GM19023 (cell line): ENCODE data around the gene LANCL2.
"Not testable (repeated sequence)": the region's sequence is repeated elsewhere in the genome, so short reads cannot be mapped to it uniquely, and the experiment has no call there.

ENCODE experiments used
- ATAC-seq: cut with Tn5 transposase; IDR thresholded peaks from one replicate; pipeline ENCODE4 v1.9.1; 2021; ENCODE audit warnings: mild to moderate bottlenecking, moderate library complexity; ENCODE audit not compliant: unreplicated experiment

LANCL2 gene

DNA sequence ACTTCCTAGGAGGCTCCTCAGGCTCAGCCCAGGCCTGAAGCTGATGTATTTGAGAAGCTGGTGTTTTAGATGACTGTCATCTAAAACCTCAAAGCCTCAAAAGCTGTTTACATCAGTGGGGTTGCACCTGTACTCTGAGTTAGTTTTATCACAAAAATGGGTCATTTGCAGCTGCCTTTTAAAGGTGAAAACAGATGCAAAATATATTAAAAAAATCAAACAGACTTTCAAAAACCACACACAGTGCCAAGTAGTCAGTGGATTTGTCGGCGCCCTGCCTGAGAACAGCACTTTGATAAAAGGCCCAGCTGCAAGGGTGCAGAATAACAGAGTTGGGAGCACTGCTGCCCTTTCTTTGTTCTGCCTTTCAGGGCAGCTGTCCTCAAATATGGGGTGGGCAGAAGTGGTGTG lies 104.1 kb downstream of the LANCL2 start:
- ATAC-seq, result no peak

DNA sequence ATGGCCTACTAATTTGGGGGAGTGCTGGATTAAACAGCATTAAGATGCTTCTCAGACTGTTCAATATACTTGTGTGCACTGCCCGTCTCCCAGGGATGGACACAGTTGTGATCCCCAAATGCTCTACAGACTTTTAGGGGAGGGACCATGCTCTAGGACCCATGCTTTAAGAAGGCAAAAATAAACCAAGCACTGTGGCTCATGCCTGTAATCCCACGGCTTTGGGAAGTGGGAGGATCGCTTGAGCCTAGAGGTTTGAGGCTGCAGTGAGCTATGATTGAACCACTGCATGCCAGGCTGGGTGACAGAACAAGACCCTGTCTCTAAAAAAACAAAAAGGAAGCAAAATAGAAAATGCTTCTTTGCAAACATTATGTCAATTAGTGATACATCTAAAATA lies 104.6 kb downstream of the LANCL2 start:
- ATAC-seq, result no peak

DNA sequence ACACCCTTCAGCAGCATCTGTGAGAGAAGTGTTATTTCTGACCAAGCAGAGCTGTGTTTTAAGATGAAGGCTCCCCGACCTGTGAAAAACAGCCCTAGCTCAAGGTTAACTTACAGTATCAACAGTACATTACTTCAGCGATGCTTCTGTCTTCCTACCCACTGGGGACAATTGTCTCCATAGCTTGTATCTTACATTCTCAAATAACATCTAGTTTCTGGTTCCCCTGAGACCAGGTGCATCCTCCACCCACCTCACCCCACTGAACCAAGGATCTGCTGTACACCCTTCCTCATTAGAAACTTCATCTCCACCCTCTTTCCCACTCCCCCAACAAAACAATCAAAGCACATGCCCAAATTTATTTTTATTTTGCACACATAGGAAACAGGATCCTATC lies 105.1 kb downstream of the LANCL2 start:
- no peak for ATAC-seq

DNA sequence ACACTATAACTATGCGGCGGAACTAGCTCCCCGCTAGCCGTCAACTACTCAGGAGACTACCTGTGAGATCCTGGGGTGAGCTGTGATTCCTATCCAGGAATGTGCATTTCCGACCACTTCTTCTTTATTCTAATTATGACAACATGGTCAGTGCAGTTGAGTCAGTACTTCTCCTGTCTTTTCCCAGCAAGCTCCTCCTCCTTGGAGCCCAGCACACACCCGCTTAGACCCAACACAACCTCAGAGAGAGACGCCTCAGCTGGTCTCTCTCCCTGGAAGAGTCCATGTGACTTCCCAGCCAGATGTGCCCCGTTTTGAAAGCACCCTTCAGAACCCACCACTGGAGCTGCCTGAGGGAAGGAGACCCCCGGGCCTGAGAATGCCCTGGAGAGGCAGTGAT lies 106.5 kb downstream of the LANCL2 start:
- ATAC-seq, result not testable (repeated sequence)

DNA sequence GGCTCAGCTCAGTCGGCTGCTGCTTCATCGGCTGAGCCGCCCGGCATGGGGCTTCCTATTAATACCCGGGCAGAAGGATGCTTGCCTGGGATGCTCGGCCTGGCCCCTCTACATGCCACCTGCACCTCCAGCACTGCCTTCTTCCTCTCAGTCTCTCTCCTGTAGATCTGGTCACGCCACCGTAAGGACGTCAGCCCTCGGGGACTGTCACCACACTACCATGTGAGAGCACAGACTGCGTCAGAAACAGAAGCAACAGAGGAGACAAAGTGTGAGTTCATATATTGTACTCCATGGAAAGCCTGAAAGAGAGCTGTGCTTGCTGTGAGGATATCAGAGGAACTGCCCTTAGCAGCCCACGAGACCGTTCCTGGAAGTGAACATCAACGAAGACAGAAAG lies 107.3 kb downstream of the LANCL2 start:
- not testable (repeated sequence) for ATAC-seq

DNA sequence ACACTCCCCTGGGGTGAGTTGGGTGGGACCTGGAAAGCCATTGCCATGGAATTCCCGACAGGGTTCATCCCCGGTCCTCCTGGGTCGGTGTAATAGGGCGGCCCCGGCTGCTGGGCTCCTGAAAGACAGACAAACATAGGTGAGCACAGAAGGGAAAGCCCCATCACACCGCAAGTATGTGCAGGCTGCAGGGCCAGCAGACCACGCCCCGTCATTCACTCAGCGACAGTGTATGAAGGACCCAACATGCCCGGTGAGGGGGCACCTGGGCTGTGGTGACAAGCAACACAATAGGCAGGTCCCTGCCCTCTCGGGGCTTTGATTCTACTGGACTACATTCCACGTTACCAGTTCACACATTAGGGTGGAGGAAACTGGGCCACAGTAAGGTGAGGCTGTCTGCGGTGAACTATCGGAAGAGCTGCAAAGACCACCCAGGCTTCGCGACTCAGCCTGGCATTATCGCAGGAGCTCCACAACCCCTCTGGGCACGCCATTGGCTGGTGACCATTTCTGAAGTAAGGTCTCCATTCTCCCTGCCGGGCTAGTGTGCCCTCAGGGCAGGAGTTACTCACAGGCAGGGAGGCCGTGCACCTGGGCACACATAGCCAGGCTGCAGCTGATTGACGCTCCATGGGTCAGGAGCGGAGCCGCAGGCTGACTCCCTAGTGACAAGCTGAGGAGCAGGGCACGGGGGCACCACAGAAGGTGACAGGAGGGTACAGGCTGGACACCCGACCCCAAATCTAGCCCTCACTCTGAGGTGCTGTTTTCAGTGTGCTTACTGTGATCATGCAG lies 108.0 kb downstream of the LANCL2 start:
- ATAC-seq, result no peak

DNA sequence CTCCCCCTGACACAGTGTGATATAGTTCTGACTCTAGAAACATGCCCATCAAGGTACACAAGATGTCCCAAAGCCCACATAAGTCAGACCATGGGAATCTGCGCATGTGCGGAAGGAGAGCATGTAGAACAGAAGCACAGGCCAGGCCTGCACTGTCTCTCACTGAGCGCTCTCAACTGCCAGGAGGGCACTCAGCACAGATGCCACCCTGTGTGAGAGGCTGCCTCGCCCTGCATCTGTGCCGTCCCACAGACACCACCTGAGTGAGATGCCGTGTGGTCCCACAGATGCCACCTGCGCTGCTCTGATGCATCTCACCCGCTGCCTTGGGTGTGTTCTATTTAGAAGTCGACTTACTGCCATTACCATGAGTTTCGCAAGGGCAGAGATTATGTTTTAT lies 108.8 kb downstream of the LANCL2 start:
- no peak for ATAC-seq

DNA sequence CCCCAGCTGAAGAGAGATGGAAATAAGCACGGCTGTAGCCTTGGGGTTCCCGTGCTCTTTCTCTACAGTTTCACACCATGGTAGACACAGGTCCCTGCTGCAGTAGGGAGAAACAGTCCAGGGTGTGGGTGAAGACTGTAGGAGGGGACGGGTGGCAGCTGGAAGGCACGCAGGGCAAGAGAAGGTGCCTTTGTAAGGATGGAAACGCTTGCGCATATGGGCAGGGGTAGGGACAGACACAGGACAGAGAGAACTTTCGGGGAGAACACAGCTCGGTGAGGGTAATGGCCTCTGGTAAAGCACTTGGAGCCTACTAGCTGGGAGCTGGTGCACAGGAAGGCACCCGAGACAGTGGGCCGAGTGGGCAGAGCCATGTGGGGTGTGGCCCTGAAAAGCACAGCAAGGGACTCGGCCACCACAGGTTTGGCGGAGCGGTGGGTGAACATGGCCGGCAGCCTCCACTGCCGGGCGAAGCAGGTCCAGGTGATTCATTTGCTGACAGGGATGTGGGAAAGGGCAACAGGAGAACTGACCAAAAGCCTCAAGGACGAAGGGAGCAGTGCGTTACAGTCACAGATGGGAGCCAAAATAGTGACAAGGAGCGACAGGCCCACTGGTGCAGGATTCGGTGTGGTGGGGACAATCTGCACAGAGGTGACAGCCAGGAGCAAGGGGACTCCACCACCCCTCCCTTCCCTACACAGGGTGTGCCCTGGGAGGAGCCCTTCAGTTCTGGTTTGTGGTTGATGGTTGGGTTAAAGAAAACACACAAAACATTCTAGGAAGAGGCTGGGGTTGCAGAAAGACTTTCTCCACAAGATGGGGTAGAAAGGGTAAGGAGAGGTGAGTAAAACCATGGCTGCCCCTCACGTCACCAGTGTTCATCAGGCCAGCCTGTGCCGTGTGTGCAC lies 110.1 kb downstream of the LANCL2 start:
- ATAC-seq, result no peak

DNA sequence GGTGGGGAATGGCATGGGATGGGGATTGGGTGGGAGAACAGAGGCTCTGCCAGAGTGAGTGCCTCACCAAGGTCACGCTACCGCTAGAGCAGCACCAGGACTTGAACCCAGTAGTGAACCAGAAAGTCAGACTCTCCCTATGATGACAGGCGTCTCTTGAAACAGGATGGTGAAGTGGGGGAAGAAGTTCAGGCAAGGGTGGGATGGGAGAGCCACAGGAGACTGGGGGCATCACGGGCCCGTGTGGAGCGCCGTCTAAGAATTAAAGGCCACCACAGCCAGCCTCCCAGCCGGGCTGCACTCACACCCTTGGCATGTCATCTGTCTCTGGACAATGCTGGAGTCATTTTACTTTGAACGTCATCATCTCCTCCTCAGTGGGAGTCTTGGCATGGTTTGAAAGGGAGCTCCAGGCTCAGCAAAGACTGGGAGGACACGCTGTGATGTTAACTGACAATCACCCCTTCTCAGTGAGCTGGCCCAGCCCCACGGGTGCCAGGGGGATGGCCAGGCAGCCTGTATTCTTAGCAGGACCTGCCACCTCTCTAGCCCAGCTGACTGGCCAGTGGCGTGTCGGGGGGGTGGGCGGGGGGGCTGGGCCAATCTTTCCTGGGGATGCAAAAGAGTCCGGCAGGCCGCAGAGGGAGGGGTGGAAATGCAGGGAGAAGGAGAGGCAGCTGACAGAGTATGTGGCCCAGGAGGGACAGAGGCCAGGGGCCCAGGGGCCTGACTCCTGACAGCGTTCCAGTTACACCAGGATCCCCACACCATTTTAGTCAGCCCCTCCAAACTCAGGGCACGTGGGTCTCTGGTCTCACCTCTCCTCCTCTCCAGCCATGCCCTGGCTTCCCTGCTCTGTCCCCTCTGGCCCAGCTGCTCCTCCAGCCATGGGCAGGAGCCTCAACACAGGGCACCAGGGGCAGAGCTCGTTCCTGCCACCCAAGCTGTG lies 111.0 kb downstream of the LANCL2 start:
- no peak for ATAC-seq

DNA sequence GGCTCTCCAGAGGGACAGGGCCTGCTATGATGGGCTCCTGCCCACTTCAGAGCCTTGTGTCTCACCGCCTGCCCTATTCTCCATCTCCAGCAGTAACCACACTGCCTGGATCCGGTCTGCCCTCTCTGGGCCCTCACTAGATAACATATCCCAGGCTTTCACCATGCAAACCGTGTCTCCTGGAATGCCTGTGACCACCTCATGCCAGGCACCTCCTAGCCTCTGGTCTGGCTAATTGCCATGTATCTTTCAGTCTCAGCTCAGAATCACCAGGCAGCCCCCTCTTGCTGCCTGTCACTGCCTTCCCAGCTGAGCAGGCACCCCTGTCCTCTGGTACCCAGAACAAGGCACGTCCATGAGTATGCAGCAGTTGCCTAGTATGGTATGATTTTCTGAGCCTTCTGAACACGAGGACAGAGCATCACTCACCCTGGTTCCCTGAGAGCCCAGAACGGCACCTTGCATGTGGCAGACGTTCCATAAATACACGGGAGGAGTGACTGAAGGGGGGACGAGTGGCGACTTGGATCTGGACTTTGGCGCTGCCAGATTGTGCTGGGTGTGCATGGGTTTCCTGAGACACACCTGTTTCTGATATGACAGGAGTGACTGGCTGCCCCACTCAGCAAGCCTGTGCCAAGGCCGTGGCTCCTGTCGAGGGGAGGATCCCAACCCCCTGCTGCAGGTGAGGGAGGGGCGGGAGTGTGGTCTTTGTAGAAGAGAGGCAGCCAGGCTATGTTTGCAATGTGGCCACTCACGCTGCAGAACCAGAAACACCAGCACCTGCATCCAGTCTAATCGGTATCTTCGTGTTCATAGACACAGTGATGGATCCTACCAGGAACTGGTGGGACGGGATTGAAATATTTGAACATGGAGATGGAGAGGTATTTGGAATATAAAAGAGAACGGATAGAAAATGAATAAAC lies 112.0 kb downstream of the LANCL2 start:
- ATAC-seq, result no peak

DNA sequence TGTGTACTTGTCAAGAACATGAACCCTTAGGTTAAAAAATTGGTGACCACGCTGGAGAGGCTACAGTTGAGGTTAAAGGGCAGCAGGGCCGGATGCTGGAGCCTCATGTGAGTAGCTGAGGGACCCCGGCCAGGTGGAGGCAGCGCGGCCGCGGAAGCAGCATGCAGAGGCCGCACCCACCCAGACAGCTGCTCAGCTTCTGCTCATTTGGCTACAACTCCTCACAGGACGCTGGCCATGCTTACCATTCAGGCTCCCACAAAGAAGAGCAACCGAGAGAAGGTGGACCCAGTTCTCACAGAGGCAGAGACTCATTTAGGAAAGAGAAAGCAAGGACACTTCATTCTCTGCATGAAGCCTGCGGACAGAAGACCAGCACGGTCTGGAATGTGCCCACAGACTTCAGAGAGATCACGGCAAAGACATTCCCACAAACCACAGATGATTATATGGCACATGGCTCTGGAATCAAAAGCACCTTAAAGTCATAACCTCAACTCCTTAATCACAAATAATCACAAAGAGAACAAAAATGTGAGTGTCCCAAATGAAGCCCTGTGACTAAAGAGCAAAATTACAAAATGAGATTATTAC lies 112.7 kb downstream of the LANCL2 start:
- no peak for ATAC-seq

DNA sequence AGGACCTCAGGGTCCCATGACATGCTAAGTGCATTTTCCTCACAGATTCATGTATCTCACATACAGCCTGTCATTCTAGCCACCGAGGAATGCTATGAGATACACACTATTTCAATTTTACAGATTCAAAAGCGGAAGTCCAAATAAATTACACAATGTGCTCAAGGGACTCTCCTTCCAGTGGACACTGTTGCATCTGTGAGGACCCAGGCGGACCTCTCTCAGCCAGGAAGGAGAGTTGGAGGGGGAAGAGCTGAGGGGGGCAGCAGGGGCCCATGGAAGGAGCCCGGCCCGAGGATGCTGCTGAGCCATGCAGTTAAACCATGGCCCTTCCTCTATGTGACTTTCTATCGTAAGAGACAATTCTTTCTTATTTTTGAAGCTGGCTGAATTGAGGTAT lies 113.6 kb downstream of the LANCL2 start:
- no peak for ATAC-seq

DNA sequence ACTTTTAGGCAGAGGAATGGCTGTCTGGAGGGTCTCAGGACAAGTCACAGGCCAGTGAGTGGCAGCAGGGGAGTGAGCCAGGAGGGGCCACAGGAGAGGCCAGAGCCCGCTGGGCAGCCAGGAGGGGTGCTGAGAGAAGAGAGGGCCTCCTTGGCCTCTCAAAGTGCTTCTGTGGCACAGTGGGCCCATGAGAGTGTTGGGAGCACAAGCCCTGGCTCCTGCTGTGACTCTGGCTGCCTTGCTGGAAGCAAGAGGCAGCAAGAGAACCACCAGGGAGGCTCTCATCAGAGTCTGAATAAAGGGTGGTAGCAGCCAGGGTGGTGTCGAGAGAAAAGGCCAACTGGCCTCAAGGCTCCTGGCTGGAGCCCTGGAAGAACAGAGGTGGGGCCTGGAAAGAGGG lies 116.0 kb downstream of the LANCL2 start:
- ATAC-seq, result no peak

DNA sequence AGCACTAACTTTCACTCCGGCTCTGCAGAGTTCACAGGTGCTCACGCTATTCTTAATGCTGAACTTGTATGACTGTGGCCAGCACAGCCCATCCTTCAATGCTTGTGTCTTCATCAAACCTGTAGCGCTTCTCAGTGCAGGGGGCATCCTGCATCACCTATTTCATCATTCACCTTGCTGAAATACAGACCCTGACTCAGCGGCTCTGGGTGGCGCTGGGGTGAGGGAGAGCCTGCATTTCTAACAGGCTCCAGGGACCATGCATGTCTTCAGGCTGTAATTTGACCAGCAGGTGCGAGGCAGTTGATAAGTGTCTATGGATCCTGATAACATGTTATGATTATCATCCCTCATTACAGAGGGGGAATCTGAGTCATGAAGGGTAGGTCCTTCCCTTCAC lies 117.9 kb downstream of the LANCL2 start:
- ATAC-seq, result no peak
